Mesothelial cell of epicardium (in vitro differentiated cells): ENCODE data around the gene DRC7. TPM values are rescaled to one million over a fixed set of nuclear protein-coding genes. Genes with fewer than 3 reads are reported as not detected.

ENCODE experiments used
- DNase-seq, 2 experiments: peaks; one replicate each; pipeline ENCODE4 v3.0.0; 2021; ENCODE audit warnings: low spot score in 2 of 2; ENCODE audit not compliant: unreplicated experiment in 2 of 2
- H3K27ac Mint-ChIP-seq: 2 replicates; pipeline ENCODE4 v1.8.0; 2021; ENCODE audit warnings: mixed read lengths
- H3K27me3 Mint-ChIP-seq: 2 replicates; pipeline ENCODE4 v1.8.0; 2021; ENCODE audit warnings: low read depth, mixed read lengths
- H3K36me3 Mint-ChIP-seq: 2 replicates; pipeline ENCODE4 v1.8.0; 2021; ENCODE audit warnings: mixed read lengths
- H3K4me1 Mint-ChIP-seq: 2 replicates; pipeline ENCODE4 v1.8.0; 2021; ENCODE audit warnings: mixed read lengths
- H3K4me3 Mint-ChIP-seq: 2 replicates; pipeline ENCODE4 v1.8.0; 2021; ENCODE audit warnings: mild to moderate bottlenecking, moderate library complexity, mixed read lengths
- H3K9me3 Mint-ChIP-seq: 2 replicates; pipeline ENCODE4 v1.8.0; 2021; ENCODE audit warnings: mixed read lengths
- CTCF ChIP-seq: fragments of 200-600 bp; sonication (generic); IDR thresholded peaks from one replicate; pipeline ENCODE4 v1.5.0; 2021; ENCODE audit warnings: antibody characterized with exemption; ENCODE audit not compliant: unreplicated experiment
- total RNA-seq: library from RNA; stranded (reverse); gene quantifications from 3 replicates; pipeline ENCODE4 v1.2.1, GENCODE V29; 2021

Gene DRC7
- total RNA-seq, 1 donor from 2014 or later, result not detected

- Mint-ChIP-seq H3K27me3 (no peaks in the 10 kb centered on the region), H3K4me3 (no peak overlapping the region), H3K27ac (no peak overlapping the region), H3K9me3 (peaks cover 2% of the 10 kb centered on the region), H3K4me1 (peaks cover 4% of the 10 kb centered on the region), H3K36me3 (peaks cover 16% of the 10 kb centered on the region)
- TF ChIP-seq CTCF, result no peak
- DNase-seq, result no peak
These were observed 56.4 kb downstream of the DRC7 start for GRCh38 chr16:57750796-57751538.

GRCh38 chr16:57751539-57752202 is 57.1 kb downstream of the DRC7 start:
- Mint-ChIP-seq H3K36me3 (peaks cover 12% of the 10 kb centered on the region), H3K9me3 (no peaks in the 10 kb centered on the region), H3K27me3 (no peaks in the 10 kb centered on the region), H3K4me3 (no peak overlapping the region), H3K27ac (no peak overlapping the region), H3K4me1 (peaks cover 5% of the 10 kb centered on the region)
- TF ChIP-seq CTCF, result no peak
- DNase-seq, result no peak

- DNase-seq, result no peak
- Mint-ChIP-seq H3K27me3 (no peaks in the 10 kb centered on the region), H3K36me3 (peaks cover 12% of the 10 kb centered on the region), H3K4me3 (no peak overlapping the region), H3K27ac (no peak overlapping the region), H3K4me1 (peaks cover 5% of the 10 kb centered on the region), H3K9me3 (no peaks in the 10 kb centered on the region)
- no peak for TF ChIP-seq CTCF
These were observed 57.6 kb downstream of the DRC7 start for GRCh38 chr16:57752203-57752580.

GRCh38 chr16:57752581-57753447 is 58.2 kb downstream of the DRC7 start:
- DNase-seq, result no peak

More at GRCh38 chr16:57752581-57753447, 58.2 kb downstream of the DRC7 start:
- no peak overlapping the region for H3K4me3 Mint-ChIP-seq
- peaks cover 5% of the 10 kb centered on the region for H3K4me1 Mint-ChIP-seq
- H3K27ac Mint-ChIP-seq, result no peak overlapping the region
- no peaks in the 10 kb centered on the region for H3K27me3 Mint-ChIP-seq
- peaks cover 9% of the 10 kb centered on the region for H3K36me3 Mint-ChIP-seq
- TF ChIP-seq CTCF, result no peak
- no peaks in the 10 kb centered on the region for H3K9me3 Mint-ChIP-seq
